ENCODE results near the gene JSRP1.

The JSRP1 gene

GRCh38 chr19:2227415-2228156 is 28.6 kb downstream of the JSRP1 start:
- TF ChIP-seq EP300 (IDR thresholded peaks at IDR 0.05; ENCODE audit: borderline replicate concordance) (no peak), MAX (IDR thresholded peaks at IDR 0.05) (no peak), CEBPB (IDR thresholded peaks at IDR 0.05) (no peak), CREB1 (IDR thresholded peaks at IDR 0.05; ENCODE audit: low read depth) (no peak), USF1 (IDR thresholded peaks at IDR 0.05) (no peak), TAF1 (IDR thresholded peaks at IDR 0.05; ENCODE audit: low read depth) (no peak), TEAD4 (IDR thresholded peaks at IDR 0.05) (no peak), NFIC (IDR thresholded peaks at IDR 0.05) (no peak)

GRCh38 chr19:2226840-2227360 is 29.3 kb downstream of the JSRP1 start:
- TF ChIP-seq ZBTB7A (IDR thresholded peaks at IDR 0.05; ENCODE audit: low read depth): no peak
- no peak for TF ChIP-seq CEBPB (IDR thresholded peaks at IDR 0.05)
- TF ChIP-seq NFIC (IDR thresholded peaks at IDR 0.05): no peak
- no peak for TF ChIP-seq CREB1 (IDR thresholded peaks at IDR 0.05; ENCODE audit: low read depth)
- no peak for TF ChIP-seq TEAD4 (IDR thresholded peaks at IDR 0.05)
- no peak for TF ChIP-seq EP300 (IDR thresholded peaks at IDR 0.05; ENCODE audit: borderline replicate concordance)
- TF ChIP-seq EGR1 (IDR thresholded peaks at IDR 0.05): no peak

GRCh38 chr19:2226051-2226839 is 30.0 kb downstream of the JSRP1 start:
- TF ChIP-seq EP300 (IDR thresholded peaks at IDR 0.05; ENCODE audit: borderline replicate concordance): no peak

- TF ChIP-seq EP300 (IDR thresholded peaks at IDR 0.05; ENCODE audit: borderline replicate concordance) (no peak), TEAD4 (IDR thresholded peaks at IDR 0.05) (no peak), YY1 (IDR thresholded peaks at IDR 0.05; ENCODE audit: low read depth) (no peak), USF1 (IDR thresholded peaks at IDR 0.05) (no peak)
These were observed 30.7 kb downstream of the JSRP1 start for GRCh38 chr19:2225415-2226050.

- TF ChIP-seq TCF12 (IDR thresholded peaks at IDR 0.05; ENCODE audit: low read depth): no peak
- TF ChIP-seq MAX (IDR thresholded peaks at IDR 0.05): no peak
- TF ChIP-seq YY1 (IDR thresholded peaks at IDR 0.05; ENCODE audit: low read depth): no peak
- no peak for TF ChIP-seq ZBTB7A (IDR thresholded peaks at IDR 0.05; ENCODE audit: low read depth)
- no peak for TF ChIP-seq CREB1 (IDR thresholded peaks at IDR 0.05; ENCODE audit: low read depth)
- no peak for TF ChIP-seq FOXM1 (IDR thresholded peaks at IDR 0.05; ENCODE audit: borderline replicate concordance, low read depth)
- no peak for TF ChIP-seq TAF1 (IDR thresholded peaks at IDR 0.05; ENCODE audit: low read depth)
- no peak for TF ChIP-seq NFIC (IDR thresholded peaks at IDR 0.05)
- TF ChIP-seq EGR1 (IDR thresholded peaks at IDR 0.05): no peak
- TF ChIP-seq REST (IDR thresholded peaks at IDR 0.05; ENCODE audit: low read depth): no peak
- no peak for TF ChIP-seq USF1 (IDR thresholded peaks at IDR 0.05)
- no peak for TF ChIP-seq TEAD4 (IDR thresholded peaks at IDR 0.05)
- TF ChIP-seq EP300 (IDR thresholded peaks at IDR 0.05; ENCODE audit: borderline replicate concordance): no peak
- TF ChIP-seq RAD21 (IDR thresholded peaks at IDR 0.05; ENCODE audit: low read depth): no peak
- no peak for TF ChIP-seq CEBPB (IDR thresholded peaks at IDR 0.05)
These were observed 31.4 kb downstream of the JSRP1 start for GRCh38 chr19:2224754-2225349.

- TF ChIP-seq CREB1 (IDR thresholded peaks at IDR 0.05; ENCODE audit: low read depth): no peak
- TF ChIP-seq REST (IDR thresholded peaks at IDR 0.05; ENCODE audit: low read depth): no peak
- no peak for TF ChIP-seq FOXM1 (IDR thresholded peaks at IDR 0.05; ENCODE audit: borderline replicate concordance, low read depth)
- no peak for TF ChIP-seq RAD21 (IDR thresholded peaks at IDR 0.05; ENCODE audit: low read depth)
- no peak for TF ChIP-seq ZBTB7A (IDR thresholded peaks at IDR 0.05; ENCODE audit: low read depth)
- TF ChIP-seq TAF1 (IDR thresholded peaks at IDR 0.05; ENCODE audit: low read depth): no peak
- TF ChIP-seq CEBPB (IDR thresholded peaks at IDR 0.05): no peak
- no peak for TF ChIP-seq EGR1 (IDR thresholded peaks at IDR 0.05)
- no peak for TF ChIP-seq TCF12 (IDR thresholded peaks at IDR 0.05; ENCODE audit: low read depth)
- no peak for TF ChIP-seq YY1 (IDR thresholded peaks at IDR 0.05; ENCODE audit: low read depth)
- no peak for TF ChIP-seq TEAD4 (IDR thresholded peaks at IDR 0.05)
- no peak for TF ChIP-seq EP300 (IDR thresholded peaks at IDR 0.05; ENCODE audit: borderline replicate concordance)
- no peak for TF ChIP-seq NFIC (IDR thresholded peaks at IDR 0.05)
These were observed 32.3 kb downstream of the JSRP1 start for GRCh38 chr19:2223959-2224358.

Data from Ishikawa (cell line).